GM08714 (cell line): ENCODE results near the gene CCNL2.

Experiments used
- H3K4me3 ChIP-seq: fragments of 200-500 bp; sonication (Bioruptor generic); 2 replicates; pipeline ENCODE4 v1.5.1; 2014; ENCODE audit warnings: mild to moderate bottlenecking, low read length, inconsistent platforms
- ZNF274 ChIP-seq: IDR thresholded peaks from 2 replicates; pipeline ENCODE4 v1.6.1; 2012; ENCODE audit warnings: mild to moderate bottlenecking, low read depth, low read length

CCNL2 gene

DNA sequence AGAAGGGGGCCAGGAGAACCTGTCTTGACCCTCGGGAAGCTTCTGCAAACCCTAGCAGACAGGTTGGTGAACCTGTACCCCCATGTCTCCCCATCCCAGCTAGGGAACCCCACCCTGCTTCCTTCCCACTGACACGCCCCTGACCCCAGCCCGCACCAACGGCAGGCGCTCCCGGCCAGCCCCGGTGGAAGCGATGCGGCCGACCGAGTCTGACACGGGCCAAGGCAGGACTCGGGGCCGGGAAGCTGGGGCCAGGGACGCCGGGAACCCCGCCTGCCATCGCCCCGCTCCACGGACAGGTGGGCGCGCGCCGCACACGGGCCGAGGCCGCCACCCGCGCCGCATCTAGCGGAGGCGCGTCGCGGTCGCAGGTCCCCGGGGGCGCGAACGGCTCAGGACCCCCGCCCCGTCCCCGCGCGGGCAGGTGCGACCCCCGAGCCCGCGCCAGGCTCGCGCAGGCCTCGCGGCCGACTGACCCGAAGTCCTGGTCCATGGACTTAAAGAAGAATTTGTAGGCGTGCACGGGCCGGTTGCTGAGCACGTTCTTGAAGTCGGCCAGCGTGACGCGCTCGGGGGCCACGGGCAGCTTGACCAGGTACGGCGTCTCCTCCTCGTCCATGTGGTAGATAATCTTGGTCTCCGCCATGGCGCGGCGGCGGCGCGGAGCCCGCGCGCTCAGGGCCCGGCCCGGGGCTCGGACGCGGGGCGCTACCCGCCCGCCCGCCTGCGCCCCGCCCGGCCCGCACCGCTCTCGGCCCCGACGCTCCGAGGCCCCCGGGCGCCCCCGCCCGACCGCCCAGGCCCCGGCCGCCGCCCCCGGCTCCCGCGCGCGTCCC lies 50.5 kb downstream of the CCNL2 start:
- peak overlapping the region; percentile 89 for H3K4me3 ChIP-seq
- no peak for TF ChIP-seq ZNF274

DNA sequence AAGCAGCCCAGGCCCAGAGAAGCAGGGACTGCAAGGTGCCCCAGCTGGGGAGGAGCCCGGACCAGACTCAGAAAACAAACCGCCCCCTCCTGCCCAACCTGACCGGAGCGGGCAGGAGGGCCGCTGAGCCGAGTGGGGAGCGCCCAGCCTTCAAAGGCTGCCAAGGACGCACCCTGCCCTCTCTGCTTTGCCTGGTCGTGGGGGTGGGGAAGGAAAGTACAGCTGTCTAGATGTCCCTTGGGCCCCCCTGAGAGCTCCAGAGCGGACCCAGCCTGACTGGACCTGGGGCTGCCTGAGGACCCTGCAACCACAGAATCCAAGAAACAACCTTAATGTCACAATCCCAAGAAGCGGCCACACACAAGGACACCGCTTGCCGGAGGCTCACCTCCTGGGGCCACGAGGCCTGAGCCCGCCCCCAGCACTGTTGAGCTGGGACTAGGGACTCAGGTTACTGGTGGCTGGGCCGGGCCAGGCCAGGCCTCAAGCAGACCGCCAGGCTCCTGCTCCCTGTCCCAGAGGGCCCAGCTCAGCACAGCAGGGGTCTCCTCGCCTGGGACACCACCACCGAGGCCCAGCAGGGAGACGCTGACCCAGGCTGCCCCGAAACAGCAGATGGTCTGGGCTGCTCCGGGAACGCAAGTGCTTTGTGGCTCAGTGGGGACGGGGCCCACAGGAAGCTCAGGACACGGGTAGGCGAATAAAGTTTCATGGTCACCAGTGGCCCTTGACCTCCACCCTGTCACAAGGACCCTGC lies 51.3 kb downstream of the CCNL2 start:
- peak overlapping the region; percentile 89 for H3K4me3 ChIP-seq
- no peak for TF ChIP-seq ZNF274

DNA sequence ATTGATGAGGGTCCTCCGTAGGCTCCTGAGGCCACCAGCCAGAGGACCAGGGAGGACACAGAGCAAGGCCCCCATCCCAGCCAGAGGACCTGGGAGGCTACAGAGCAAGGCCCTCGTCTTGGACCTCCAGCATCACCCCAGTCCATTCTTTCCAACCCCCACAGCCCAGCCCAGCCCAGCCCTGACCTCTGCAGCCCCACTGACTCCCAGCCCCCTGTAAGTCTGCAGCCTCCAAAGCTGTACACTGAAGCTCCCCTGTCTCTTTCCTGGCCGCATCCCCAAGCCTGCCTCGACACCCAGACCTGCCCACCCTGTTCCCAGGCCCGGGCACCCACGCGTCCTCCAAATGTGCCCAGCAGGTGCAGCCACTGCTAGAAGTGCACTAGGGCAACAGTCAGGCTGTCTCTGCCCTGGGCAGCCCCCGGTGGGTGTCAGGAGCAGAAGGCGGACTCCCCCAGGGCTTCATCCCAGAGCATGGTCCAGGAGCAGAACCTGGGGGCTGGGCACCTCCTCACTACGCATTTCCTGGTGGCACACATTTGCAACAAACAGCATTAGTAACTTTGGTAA lies 52.0 kb downstream of the CCNL2 start:
- TF ChIP-seq ZNF274, result no peak
- H3K4me3 ChIP-seq, result no peak overlapping the region

GRCh38 chr1:1346501-1346890 lies 52.6 kb downstream of the CCNL2 start:
- no peak for TF ChIP-seq ZNF274
- H3K4me3 ChIP-seq, result no peak overlapping the region

- no peak overlapping the region for H3K4me3 ChIP-seq
Observed at GRCh38 chr1:1345860-1346500, 53.2 kb downstream of the CCNL2 start.

DNA sequence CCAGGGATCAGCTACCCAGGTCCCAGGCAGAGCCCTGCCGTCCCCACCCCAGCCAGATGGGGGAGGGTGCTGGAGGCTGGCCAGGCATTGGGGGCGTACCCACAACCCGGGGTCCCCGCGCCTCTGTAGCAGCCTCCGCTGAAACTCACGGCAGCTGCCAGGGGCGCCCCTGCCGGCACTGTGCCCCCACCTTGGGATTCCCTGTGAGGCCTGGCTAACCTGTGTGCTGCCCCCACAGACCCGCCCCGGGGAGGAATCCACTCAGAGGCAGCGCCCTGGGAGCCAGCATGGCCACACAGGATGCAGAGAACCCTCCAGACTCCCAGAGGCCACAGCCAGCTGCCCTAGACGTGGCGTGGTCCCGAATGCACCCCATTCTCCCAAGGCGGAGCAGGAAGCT lies 53.8 kb downstream of the CCNL2 start:
- no peak overlapping the region for H3K4me3 ChIP-seq
- no peak for TF ChIP-seq ZNF274

More at GRCh38 chr1:1345860-1346500, 53.2 kb downstream of the CCNL2 start:
- no peak for TF ChIP-seq ZNF274

DNA sequence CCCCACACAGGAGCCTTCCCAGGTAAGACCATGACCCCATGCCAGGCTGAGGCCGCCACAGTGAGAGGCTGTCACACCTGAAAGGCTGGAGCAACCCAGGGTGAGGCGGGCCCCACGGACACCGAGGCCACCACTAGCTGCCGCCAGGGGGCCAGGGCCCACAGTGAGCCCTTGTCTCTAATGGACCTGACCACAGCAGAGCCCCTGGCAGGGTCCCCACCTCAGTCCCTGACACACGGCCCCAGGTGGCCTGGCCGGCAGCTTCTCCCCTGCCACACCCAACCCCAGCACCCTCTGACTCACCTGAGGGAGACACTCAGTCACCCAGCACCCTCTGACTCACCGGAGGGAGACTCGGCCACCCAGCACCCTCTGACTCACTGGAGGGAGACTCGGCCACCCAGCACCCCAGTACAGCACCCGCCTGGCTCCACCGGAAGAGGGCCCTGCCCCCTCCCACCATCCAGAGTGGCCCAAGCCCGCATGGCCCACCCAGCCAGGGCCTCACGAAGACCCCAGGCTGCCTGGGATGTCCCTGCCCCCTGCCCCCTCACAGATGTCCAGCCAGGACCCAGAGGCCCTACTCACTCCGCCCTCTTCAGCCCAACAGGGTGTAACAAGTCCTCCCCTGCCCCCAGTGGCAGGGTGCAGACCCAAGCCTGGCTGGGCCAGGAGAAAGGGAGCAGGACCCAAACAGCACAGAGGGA lies 54.3 kb downstream of the CCNL2 start:
- no peak for TF ChIP-seq ZNF274
- H3K4me3 ChIP-seq, result no peak overlapping the region

- H3K4me3 ChIP-seq, result no peak overlapping the region
- TF ChIP-seq ZNF274, result no peak
Observed at GRCh38 chr1:1343811-1344421, 55.2 kb downstream of the CCNL2 start.

DNA sequence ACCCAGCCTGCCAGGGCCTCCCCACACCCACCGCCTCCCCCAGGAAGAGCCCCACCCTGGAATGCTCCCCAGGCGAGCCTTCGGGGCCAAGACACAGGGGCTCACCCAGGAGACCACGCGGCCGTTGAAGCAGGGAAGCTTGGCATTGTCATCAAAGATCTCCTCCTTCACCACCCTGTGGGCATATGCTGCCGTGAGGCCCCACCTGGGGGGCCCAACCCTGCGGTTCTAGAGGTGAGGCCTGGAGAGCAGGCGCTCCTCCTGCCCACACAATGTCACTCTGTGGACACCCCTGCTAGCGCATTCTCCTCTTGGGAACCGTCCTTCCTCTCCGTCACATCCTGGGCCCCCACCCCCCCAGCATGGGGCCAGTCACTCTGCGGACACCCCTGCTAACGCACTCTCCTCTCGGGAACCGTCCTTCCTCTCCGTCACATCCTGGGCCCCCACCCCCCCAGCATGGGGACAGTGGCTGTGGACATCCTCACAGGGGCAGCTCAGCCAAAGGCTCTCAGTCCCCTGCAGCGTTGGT lies 56.5 kb downstream of the CCNL2 start:
- no peak for TF ChIP-seq ZNF274
- H3K4me3 ChIP-seq, result no peak overlapping the region

DNA sequence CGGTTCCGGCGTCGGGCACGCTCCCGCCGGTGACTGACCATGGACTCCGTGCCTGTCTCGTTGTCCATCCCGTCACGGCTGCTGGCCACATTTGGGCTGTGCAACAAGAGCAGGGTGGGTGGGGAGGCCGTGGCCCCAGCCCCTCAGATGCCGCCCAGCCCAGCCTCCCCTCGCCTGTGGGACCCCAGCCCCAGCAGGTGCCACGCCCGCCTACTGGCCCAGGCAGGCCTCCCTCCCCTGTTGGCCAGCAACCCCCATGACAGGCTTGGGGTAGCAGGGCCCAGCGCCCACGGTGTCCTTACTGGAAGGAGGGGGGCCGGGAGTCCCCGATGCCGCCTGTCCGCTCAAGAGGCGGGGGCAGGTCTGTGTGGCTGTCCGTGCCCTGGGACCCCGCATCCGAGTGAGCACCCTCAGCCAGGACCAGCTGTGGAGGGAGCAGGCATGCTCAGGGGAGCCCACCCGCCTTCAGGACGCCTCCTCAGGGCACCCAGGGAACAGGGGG lies 57.0 kb downstream of the CCNL2 start:
- no peak overlapping the region for H3K4me3 ChIP-seq
- TF ChIP-seq ZNF274, result no peak

GRCh38 chr1:1341549-1342021 lies 57.5 kb downstream of the CCNL2 start:
- H3K4me3 ChIP-seq, result no peak overlapping the region
- no peak for TF ChIP-seq ZNF274

GRCh38 chr1:1340791-1341548 lies 58.2 kb downstream of the CCNL2 start:
- H3K4me3 ChIP-seq, result no peak overlapping the region
- TF ChIP-seq ZNF274, result no peak

GRCh38 chr1:1340185-1340584 lies 59.0 kb downstream of the CCNL2 start:
- no peak overlapping the region for H3K4me3 ChIP-seq
- TF ChIP-seq ZNF274, result no peak
